K562 (cell line): ENCODE measurements around the gene RUNX1. TPM values are rescaled to one million over a fixed set of nuclear protein-coding genes. Genes with fewer than 3 reads are reported as not detected.

Experiments
- ATAC-seq: fragments of 200-7000 bp; cut with Tn5 transposase; 3 replicates; pipeline ENCODE4 v1.9.1; 2020; ENCODE audit warnings: moderate library complexity
- BruUV-seq: library from RNA; stranded (reverse); fragments of 400-500 nt; replicated peaks from 2 replicates; lab custom pipeline; 2021; lab: Mats Ljungman, UMichigan
- CTCF ChIA-PET: fragments of 300-600 bp; formaldehyde crosslinking; extraction: SDS; loops from one replicate; lab custom pipeline; 2021; ENCODE audit warnings: low intra/inter-chr PET ratio; lab: Yijun Ruan, JAX
- POLR2A ChIA-PET: fragments of 300-600, 350-650 bp; sonication (Branson Sonifier 250); formaldehyde crosslinking; extraction: SDS; loops from one replicate; lab custom pipeline; 2021; ENCODE audit warnings: antibody characterized with exemption, inconsistent platforms; lab: Yijun Ruan, JAX
- DNase-seq, 4 experiments: peaks; one replicate each; pipeline versions ENCODE4 v3.0.0 to v3.0.0-alpha.2; 2011 to 2018; ENCODE audit warnings: low spot score in 3 of 4, mixed read lengths in 3 of 4; ENCODE audit errors: extremely low read depth in 1 of 4
- FAIRE-seq: peaks from 2 replicates; lab custom pipeline; 2011; peaks lifted over from hg19 to GRCh38; lab: Jason Lieb, UNC
- H2AFZ ChIP-seq: 2 replicates; pipeline ENCODE4 v1.6.0; 2011; ENCODE audit warnings: low read depth, low read length, control low read depth, inconsistent platforms
- H3K27ac ChIP-seq: fragments of 200-600 bp; 3 replicates; pipeline ENCODE4 v1.8.0; 2011; ENCODE audit warnings: low read depth, mild to moderate bottlenecking, control low read depth, inconsistent platforms, low read length, moderate library complexity, mixed read lengths; ENCODE audit errors: extremely low read depth
- H3K27me3 ChIP-seq, 2 experiments: fragments of 300-600 bp in 1 of 2; 2 replicates in 1 of 2; 3 replicates in 1 of 2; pipeline versions ENCODE4 v1.6.0 to v1.8.0; 2011; ENCODE audit warnings: inconsistent platforms in 2 of 2, low read length in 2 of 2, mild to moderate bottlenecking in 1 of 2, mixed read lengths in 1 of 2, moderate library complexity in 1 of 2; ENCODE audit not compliant: control insufficient read depth in 2 of 2, insufficient read depth in 2 of 2
- H3K36me3 ChIP-seq: fragments of 300-600 bp; 3 replicates; pipeline ENCODE4 v1.8.0; 2011; ENCODE audit warnings: mild to moderate bottlenecking, low read length, inconsistent platforms; ENCODE audit not compliant: control insufficient read depth, insufficient read depth
- H3K4me1 ChIP-seq, 2 experiments: fragments of 200-600 bp in 1 of 2; replicated peaks in 1 of 2; 2 replicates in 1 of 2; 3 replicates in 1 of 2; pipeline versions ENCODE4 v1.5.1 to v1.8.0; 2011; ENCODE audit warnings: inconsistent platforms in 2 of 2, low read length in 2 of 2, mild to moderate bottlenecking in 1 of 2, mixed read lengths in 1 of 2, moderate library complexity in 1 of 2; ENCODE audit not compliant: control insufficient read depth in 2 of 2, insufficient read depth in 2 of 2
- H3K4me2 ChIP-seq: 2 replicates; pipeline ENCODE4 v1.6.1; 2011; ENCODE audit warnings: low read length, control low read depth, inconsistent platforms, mixed read lengths; ENCODE audit not compliant: insufficient read depth
- H3K4me3 ChIP-seq: fragments of 200-600 bp; sonication (generic), shearing (Covaris generic); 2 replicates; pipeline ENCODE4 v1.5.1; 2016; ENCODE audit warnings: control low read depth, inconsistent platforms
- H3K79me2 ChIP-seq: fragments of 200-600 bp; 3 replicates; pipeline ENCODE4 v1.8.0; 2011; ENCODE audit warnings: low read length, inconsistent platforms; ENCODE audit not compliant: control insufficient read depth, insufficient read depth
- H3K9ac ChIP-seq, 2 experiments: 2 replicates each; pipeline versions ENCODE4 v1.6.0 to v1.6.1; 2011; ENCODE audit warnings: low read depth in 2 of 2, low read length in 2 of 2, control low read depth in 1 of 2, inconsistent platforms in 1 of 2, mild to moderate bottlenecking in 1 of 2, mixed read lengths in 1 of 2; ENCODE audit not compliant: insufficient read depth in 1 of 2
- H3K9me1 ChIP-seq: one replicate; pipeline ENCODE4 v1.6.0; 2011; ENCODE audit warnings: inconsistent platforms, mild to moderate bottlenecking, low read length, moderate library complexity; ENCODE audit not compliant: control insufficient read depth, insufficient read depth
- H3K9me3 ChIP-seq: replicated peaks from 2 replicates; pipeline ENCODE4 v1.5.1; 2011; ENCODE audit warnings: low read depth, low read length, inconsistent platforms; ENCODE audit not compliant: control insufficient read depth, insufficient read depth
- H4K20me1 ChIP-seq: replicated peaks from 2 replicates; pipeline ENCODE4 v1.6.1; 2011; ENCODE audit warnings: low read length, inconsistent platforms, mixed read lengths; ENCODE audit not compliant: control insufficient read depth, insufficient read depth
- ATF6 ChIP-seq: sonication (generic); formaldehyde crosslinking; IDR thresholded peaks from 2 replicates; pipeline ENCODE4 v1.4.0; 2020; ENCODE audit warnings: mild to moderate bottlenecking, missing genetic modification reagents
- CBX5 ChIP-seq: IDR thresholded peaks from 2 replicates; pipeline ENCODE4 v1.6.1; 2014; ENCODE audit warnings: low read depth, borderline replicate concordance
- GABPB1 ChIP-seq: sonication (generic); formaldehyde crosslinking; IDR thresholded peaks from 2 replicates; pipeline ENCODE4 v1.8.0; 2022; ENCODE audit warnings: mild to moderate bottlenecking, missing genetic modification reagents
- HMBOX1 ChIP-seq: sonication (generic); IDR thresholded peaks from 2 replicates; pipeline ENCODE4 v1.6.1; 2016
- KLF1 ChIP-seq: fragments of 450-650 bp; IDR thresholded peaks from 2 replicates; pipeline ENCODE4 v1.6.1; 2016; ENCODE audit warnings: missing genetic modification characterization, missing compliant biosample characterization
- MAFK ChIP-seq: IDR thresholded peaks from 2 replicates; pipeline ENCODE4 v1.6.1; 2011; ENCODE audit warnings: low read length, improper control_type of control experiment
- NCOA1 ChIP-seq: fragments of 450-650 bp; IDR thresholded peaks from 2 replicates; pipeline ENCODE4 v1.6.1; 2016; ENCODE audit warnings: low read depth
- NR0B1 ChIP-seq: fragments of 450-650 bp; IDR thresholded peaks from one replicate; pipeline ENCODE4 v1.6.1; 2018; ENCODE audit warnings: mild to moderate bottlenecking, moderate library complexity; ENCODE audit not compliant: partially characterized antibody
- NR2C1 ChIP-seq, 2 experiments: fragments of 450-650 bp; IDR thresholded peaks; 2 replicates each; pipeline ENCODE4 v1.6.1; 2017; ENCODE audit warnings: mild to moderate bottlenecking in 2 of 2, antibody characterized with exemption in 1 of 2, inconsistent platforms in 1 of 2, missing compliant biosample characterization in 1 of 2, missing genetic modification characterization in 1 of 2
- RFX5 ChIP-seq: IDR thresholded peaks from 2 replicates; pipeline ENCODE4 v1.6.1; 2011; ENCODE audit warnings: low read depth, mild to moderate bottlenecking, improper control_type of control experiment, low read length
- SIN3A ChIP-seq, 2 experiments: fragments of 150-350 bp in 1 of 2; IDR thresholded peaks; 2 replicates each; pipeline ENCODE4 v1.6.1; 2011 to 2016; ENCODE audit warnings: borderline replicate concordance in 2 of 2, low read depth in 2 of 2, low read length in 2 of 2, mild to moderate bottlenecking in 2 of 2, moderate library complexity in 2 of 2; ENCODE audit not compliant: control insufficient read depth in 1 of 2
- ZC3H4 ChIP-seq: sonication (generic); formaldehyde crosslinking; IDR thresholded peaks from 2 replicates; pipeline ENCODE4 v1.9.0; 2021; ENCODE audit warnings: missing genetic modification reagents, borderline replicate concordance
- ZNF263 ChIP-seq: sonication (generic); formaldehyde crosslinking; IDR thresholded peaks from 2 replicates; pipeline ENCODE4 v1.8.0; 2022; ENCODE audit warnings: mild to moderate bottlenecking, missing genetic modification reagents, borderline replicate concordance
- ZNF395 ChIP-seq: fragments of 200-800 bp; sonication (Bioruptor generic); IDR thresholded peaks from 2 replicates; pipeline ENCODE4 v1.6.1; 2017; ENCODE audit warnings: missing genetic modification characterization, missing compliant biosample characterization
- WGBS: fragments of 100-300 bp; shearing (Covaris generic); methylation state at CpG from one replicate; pipeline ENCODE4 v1.1.6; 2016; ENCODE audit warnings: low coverage, mixed read lengths; ENCODE audit not compliant: insufficient coverage; ENCODE audit errors: missing lambda C conversion rate; 5-methylcytosine and 5-hydroxymethylcytosine counted together
- in situ Hi-C: fragments of 300-500 bp; cut with MboI; formaldehyde crosslinking; loops from 4 replicates; pipeline ENCODE4 v1.15.0; 2018; ENCODE audit warnings: inconsistent platforms, mixed read lengths
- intact Hi-C: fragments of 100-400 bp; cut with micrococcal nuclease; formaldehyde crosslinking; loops from 2 replicates; pipeline ENCODE4 v1.14.2; 2022
- polyA plus RNA-seq, 8 experiments: library from polyadenylated mRNA; depleted of rRNA in 4 of 8; stranded (reverse) in 5 of 8; unstranded in 3 of 8; fragments of >200 nt; fragmentation: Nextera tagmentation in 2 of 8; fragmentation: Illumina TruSeq in 1 of 8; extraction: Ambion mirVana in 2 of 8; extraction: Trizol in 1 of 8; gene quantifications; 2 replicates each; pipeline versions ENCODE4 v1.2.1 to v1.2.3, GENCODE V29; 2011 to 2014; ENCODE audit warnings: inconsistent platforms in 1 of 8, missing spikeins in 1 of 8
- total RNA-seq, 7 experiments: library from RNA; depleted of rRNA in 6 of 7; stranded (reverse); fragments of >200 nt in 6 of 7; fragmentation: Illumina TruSeq in 2 of 7; extraction: Trizol in 2 of 7; gene quantifications; 2 replicates each; pipeline versions ENCODE4 v1.2.1 to v1.2.3, GENCODE V29; 2011 to 2021; ENCODE audit warnings: low replicate concordance in 1 of 7

RUNX1 gene
- total and polyA plus RNA-seq, 9 of the 15 experiments (the other 6 are each of a cell fraction or from before 2014, with no cell fraction given) = 2.2 to 68.6 (median 17.8) TPM

- peak; percentile 19 for FAIRE-seq
- no peak overlapping the region for H3K4me3 ChIP-seq
- H3K9me1 ChIP-seq = no peaks in the 10 kb centered on the region
- no peak overlapping the region for H3K4me2 ChIP-seq
- no peak overlapping the region for H3K9ac ChIP-seq
- H3K79me2 ChIP-seq = peaks cover 12% of the 10 kb centered on the region; the same call in 2 of the 3 replicates
- H3K4me1 ChIP-seq = no peaks in the 10 kb centered on the region
- 94% methylated on average over 14 of the region's 14 CpGs for WGBS
- no peaks in the 10 kb centered on the region for H3K9me3 ChIP-seq
- DNase-seq = no peak
- TF ChIP-seq NCOA1 (no peak), CBX5 (no peak), KLF1 (tag) (no peak), ZNF263 (no peak), NR2C1 (IDR thresholded peaks at IDR 0.05) (no peak), NR2C1 (tag; IDR thresholded peaks at IDR 0.05) (no peak), ZNF395 (CRISPR knock-in tag) (no peak), RFX5 (no peak), MAFK (no peak), HMBOX1 (no peak), SIN3A (IDR thresholded peaks at IDR 0.05; ENCODE audit: borderline replicate concordance in 2 of 2, control insufficient read depth in 1 of 2, low read depth in 2 of 2, low read length in 2 of 2) (no peak), NR0B1 (no peak), ZC3H4 (CRISPR knock-in tag) (no peak), GABPB1 (no peak), ATF6 (CRISPR knock-in tag) (no peak)
- ChIA-PET CTCF (no interaction called here), POLR2A (interaction anchor here (0.6 kb wide), 1 partner anchor 683 kb away, joined by 3 read pairs; no protein-coding TSS in a partner anchor)
- H3K27ac ChIP-seq = no peak overlapping the region
- H4K20me1 ChIP-seq = peaks cover 5% of the 10 kb centered on the region; the same call in 1 of the 2 replicates
- in situ Hi-C loops = no loop called here
- no peak for ATAC-seq
- no peak overlapping the region for H2AFZ ChIP-seq
- peaks cover 86% of the 10 kb centered on the region for H3K36me3 ChIP-seq
- intact Hi-C loops = no loop called here
- H3K27me3 ChIP-seq = no peaks in the 10 kb centered on the region
- no TSS peak for BruUV-seq
Observed at GRCh38 chr21:34838956-34839820, 209.9 kb downstream of the RUNX1 start.
